T-helper 9 cell (primary cell): Measurements from ENCODE around the gene MSRB3.
"Not testable (repeated sequence)": the region's sequence is repeated elsewhere in the genome, so short reads cannot be mapped to it uniquely, and the experiment has no call there.

Experiments
- DNase-seq: peaks from one replicate; pipeline ENCODE4 v3.0.0-alpha.2; 2020

MSRB3 gene

DNA sequence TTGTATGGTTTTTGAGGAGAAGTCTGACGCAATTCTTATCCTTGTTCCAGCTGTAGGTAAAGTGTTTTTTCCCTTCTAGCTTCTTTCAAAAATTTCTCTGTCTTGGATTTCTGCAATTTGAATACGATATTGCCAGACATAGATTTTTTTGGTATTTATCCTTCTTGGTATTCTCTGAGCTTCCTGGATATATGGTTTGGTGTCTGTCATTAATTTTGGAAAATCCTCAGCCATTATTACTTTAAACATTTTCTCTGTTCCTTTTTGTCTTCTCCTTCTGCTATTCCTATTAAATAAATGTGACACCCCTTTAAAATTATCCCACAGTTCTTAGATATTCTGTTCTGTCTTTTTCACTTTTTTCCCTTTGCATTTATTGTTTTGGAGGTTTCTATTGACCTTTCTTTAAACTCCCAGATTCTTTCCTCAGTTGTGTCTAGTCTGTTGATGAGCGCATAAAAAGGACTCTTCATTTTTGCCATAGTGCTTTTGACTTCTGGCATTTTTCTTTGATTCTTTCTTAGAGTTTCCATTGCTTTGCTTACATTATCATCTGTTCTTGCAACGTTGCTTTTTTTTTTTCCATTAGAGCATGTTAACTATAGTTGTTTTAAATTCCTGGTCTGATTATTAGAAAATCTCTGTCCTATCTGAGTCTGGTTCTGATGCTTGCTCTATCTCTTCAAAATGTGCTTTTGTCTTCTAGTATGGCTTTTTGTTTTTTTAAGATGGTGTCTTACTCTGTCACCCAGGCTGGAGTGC lies 129.1 kb downstream of the MSRB3 start:
- no peak for DNase-seq

DNA sequence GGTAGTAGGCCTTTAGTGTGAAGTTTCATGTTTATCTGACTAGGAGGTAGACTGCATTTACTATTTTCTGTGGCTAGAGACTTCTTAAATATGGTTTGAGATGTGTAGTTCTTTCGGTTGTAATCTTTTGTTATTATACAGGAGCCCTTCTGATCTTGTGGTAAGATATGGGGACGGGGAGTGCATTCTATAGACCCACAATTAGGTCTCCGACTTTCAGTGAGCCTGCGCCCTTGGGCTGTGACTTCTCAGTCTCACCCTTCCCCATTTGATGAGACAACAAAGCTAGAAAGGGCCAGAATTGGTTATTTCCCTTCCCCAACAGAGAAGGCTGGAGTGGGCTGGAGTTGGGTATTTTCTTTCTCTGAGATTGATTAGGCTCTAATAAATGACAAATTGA lies 130.0 kb downstream of the MSRB3 start:
- DNase-seq: no peak

DNA sequence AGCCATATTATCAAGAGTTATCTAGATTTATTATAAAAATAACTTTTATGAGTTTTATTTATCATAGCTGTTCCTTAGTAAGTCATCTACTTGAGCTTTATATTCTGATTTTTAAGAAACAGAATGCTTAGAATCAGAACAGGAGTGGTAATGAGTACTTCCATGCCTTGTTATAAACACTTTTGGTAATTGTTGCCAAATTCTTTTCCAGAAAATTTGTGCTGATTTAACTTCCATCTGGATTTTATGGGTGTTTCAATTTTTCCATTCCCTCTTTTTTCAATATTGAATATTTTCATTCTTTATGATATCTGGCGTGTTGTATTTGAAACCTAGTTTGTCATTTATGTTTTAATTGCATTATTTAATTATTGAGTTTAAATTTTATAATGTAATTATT lies 131.2 kb downstream of the MSRB3 start:
- DNase-seq: no peak

DNA sequence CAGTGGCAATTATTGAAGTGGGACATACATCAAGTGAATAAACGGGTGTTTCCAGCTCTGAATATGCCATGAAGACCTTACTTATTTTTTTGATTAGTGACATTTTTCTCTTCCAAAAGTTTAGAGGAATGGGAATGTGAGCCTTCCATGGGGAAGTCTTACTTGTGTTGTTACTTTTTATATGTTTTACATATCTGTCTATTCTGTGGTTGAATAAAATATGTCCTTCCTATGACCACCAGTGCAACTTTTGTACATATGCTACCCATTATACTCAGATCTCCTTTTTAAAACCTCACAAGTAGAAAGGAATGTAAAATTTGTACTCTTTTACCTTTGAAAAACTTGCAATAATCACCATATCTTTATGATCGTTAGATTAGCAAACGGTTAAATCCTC lies 132.7 kb downstream of the MSRB3 start:
- DNase-seq: no peak

DNA sequence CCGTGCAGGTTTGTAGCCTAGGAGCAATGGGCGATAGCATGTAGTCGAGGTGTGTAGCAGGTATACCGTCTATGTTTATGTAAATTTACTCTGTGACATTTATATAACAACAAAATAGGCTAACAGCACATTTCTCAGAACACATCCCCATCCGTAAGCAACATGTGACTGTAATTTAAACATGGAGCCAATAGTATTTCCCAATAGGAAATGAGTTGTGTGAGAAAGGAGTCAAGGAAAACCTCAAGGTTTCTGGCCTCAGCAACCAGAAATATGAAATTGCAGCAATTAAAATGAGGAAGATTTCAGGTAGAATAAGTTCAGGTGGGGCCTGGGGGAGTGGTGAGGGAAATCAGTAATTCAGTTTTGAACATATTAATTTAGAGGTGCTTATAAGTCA lies 136.0 kb downstream of the MSRB3 start:
- DNase-seq: no peak

DNA sequence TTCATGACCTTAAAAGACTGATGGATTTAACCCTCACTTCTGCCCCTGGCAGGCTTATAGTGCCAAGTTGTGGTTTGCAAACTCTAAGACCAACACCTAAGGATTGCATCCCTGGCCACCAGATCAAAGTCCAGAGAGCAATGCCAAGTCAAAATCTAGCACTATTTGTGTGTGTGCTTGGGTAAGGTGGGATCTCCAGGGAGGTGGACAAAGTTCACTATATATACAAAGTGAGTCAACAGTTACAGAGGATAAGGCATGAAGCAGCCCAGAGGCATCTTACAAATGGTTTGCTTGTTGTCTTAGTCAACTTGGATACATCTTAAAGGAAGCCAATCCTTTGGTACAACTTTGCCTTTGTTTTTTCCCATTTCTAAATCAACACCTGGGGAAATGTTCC lies 137.3 kb downstream of the MSRB3 start:
- no peak for DNase-seq

DNA sequence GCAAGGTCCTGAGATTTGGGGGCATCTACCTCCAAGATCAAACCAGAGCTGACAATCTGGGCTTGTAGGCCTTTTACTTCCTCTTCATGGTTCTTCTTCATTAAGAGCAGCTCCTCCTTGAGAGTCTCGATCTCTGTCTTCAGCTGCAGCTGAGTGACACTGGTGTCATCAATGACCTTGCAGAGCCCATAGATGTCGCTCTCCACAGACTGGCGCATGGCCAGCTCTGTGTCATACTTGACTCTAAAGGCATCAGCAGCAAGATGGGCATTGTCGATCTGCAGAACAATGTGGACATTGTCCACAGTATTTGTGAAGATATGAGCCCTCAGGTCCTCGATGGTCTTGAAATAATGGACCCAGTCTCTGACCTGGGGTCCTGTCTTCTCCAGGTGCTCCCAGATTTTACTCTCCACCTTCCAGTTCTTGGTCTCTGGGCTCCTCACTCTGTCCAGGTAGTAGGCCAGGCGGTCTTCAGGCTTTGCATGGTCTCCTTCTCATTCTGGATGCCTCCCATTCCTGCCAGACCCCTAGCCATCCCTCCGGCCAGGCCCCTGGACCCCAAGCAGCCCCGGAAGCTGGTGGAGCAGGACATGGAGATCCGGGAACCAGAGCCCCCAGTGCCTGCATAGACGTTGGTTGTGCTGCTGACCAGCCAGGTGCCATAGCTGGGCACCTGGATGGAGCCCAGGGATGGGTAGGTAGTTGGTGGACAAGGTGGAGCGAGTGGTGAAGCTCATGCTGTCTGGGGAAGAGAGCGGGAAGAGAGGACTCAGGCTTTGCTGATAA lies 141.0 kb downstream of the MSRB3 start:
- DNase-seq: no peak

DNA sequence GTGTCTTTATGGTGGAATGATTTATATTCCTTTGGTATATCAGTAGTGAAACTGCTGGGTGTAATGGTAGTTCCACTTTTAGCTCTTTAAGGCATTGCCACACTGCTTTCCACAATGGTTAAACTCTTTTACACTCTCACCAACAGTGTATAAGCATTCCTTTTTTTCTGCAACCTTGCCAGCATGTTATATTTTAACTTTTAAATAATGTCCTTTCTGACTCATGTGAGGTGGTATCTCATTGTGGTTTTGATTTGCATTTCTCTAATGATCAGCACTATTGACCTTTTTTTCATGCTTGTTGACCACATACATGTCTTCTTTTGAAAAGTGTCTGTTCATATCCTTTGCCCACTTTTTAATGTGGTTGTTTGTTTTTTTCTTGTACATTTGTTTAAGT lies 142.5 kb downstream of the MSRB3 start:
- DNase-seq: no peak

DNA sequence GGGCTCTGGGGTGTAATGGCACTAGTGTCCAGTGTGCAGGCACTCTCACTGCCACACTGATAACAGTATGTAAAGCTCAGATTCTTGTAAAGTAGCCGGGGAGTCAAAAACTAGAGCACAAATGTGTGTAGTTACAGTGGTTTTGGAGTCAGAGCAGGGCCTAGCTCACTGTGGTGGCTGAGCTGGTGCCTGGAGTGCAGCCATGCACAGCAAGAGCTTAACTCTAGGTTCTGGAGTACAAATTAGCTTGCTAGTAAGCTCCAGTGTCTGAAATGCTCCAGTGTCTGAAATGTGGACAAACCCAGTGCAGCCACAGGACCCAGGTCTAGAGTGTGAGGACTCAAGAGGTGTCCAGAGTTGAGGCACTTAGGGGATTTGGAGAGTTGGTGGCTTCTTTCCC lies 149.2 kb downstream of the MSRB3 start:
- DNase-seq: no peak

DNA sequence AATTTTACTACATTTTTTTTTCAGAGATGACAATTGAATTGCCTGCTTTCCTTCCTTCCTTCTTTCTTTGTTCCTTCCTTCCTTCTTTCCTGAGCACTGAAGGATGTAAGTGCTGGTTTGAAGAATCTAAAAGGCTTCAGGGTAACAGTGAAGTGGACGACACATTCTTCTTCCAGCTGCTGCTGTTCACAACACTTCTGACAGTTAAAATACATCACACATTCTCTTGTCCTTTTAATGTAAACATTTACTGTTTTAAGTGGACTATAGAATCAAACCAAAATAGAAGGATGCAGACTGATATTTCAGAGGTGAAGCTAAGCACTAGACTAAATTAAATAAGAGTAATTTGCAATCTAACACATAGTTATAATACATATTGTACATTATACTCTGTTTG lies 151.5 kb downstream of the MSRB3 start:
- DNase-seq: no peak

DNA sequence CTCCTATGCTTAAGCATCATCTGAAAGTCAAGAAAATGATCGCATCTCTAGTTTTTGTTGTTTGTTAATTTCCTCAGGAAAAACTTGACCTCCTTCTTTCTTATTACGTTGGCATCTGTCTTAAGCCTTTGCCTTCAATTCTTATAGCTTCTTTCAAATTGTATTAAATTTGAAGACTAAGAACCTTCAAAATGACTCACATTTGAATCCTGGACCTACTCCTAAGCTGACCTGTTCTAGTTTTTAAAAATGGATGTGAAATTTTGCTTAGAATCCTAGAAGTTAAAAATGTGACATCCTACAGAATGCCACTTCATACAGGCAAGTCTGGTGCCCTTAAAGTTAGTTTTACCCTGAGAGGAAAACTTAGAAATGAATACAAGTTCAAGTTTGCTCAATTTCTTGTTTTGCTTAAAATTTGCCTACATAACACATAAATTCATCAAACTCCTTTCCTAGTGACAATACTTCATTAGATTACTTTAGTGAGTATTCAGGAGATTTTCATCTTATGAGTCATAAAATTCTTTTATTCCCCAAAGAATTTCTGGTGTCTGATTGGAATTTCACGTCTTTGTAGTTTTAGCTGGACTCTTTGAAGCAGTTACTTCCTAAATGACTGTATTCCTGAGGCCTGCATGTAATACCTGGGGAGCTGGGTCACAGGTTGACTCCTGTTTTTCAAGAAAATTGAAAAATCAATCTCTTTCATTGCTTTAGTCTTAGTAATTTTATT lies 152.3 kb downstream of the MSRB3 start:
- no peak for DNase-seq

DNA sequence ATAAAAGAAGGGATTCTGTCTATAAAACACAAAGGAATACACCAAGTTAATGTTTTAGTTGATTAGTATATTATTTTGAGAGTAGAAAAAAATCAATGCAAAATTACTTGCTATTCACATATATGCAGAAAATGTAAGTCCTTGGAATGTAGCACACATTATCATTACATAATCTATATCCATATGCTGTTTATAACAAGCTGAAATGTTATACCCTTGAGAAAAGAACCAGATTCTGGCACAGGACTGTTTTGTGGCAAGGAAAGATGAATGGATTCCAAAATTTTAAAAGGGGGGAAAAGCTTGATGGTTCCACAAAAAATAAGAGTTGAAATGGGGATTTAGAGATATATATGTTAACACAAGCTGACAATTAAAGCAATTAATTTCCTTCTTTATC lies 153.6 kb downstream of the MSRB3 start:
- DNase-seq: no peak

DNA sequence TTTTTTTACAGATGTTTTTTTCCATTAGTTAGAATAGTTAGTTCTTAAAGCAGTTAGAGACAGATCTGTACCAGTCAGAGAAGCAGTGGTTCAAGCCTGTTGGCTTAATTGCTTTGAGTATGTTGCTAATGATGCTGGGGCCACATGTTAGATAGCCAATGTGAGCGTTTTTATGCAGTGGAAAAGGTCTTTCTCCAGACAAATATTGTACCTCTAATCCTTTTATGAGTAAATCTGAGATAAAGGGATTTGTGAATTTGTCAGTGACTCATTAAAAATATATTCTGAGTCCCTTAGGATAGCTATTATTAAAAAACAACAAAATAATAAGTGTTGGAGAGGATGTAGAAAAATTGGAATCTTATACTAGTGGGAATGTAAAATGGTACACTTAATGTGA lies 154.2 kb downstream of the MSRB3 start:
- DNase-seq: no peak

DNA sequence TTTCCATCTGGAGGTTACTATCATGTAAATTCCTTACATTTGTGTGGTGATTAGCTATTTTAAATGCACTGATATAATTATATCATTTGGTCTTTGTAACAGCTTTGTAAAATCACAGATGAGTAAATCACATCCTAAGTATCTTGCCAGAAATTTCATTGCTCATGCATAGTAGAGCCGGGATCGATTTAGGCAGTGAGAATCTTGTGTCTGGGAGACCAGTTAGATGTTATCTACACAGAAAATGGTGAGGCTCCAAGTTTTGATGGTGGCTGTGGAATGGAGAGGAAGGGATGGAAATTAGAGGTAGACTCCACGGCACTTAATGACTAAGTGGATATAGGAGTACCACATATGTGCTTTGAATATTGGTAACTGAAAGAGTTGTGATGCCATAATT lies 156.3 kb downstream of the MSRB3 start:
- no peak for DNase-seq

DNA sequence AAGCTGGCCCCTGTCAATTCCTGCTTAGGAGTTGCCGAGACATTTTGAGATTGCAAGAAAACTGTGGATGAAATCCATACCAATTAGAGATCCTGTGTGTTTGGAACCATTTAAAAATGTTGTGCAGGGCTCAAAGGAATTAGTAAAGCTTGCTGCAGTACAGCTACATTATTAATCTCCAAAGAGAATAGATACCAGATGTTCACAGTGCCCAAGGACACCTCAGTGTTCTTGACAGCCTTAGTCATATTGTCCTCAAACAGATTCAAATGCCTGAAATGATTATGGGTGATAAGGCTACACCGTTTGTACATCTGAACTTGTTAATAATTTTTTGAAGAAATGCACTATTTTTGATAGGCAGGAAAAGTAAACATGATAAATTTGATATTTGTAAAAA lies 164.6 kb downstream of the MSRB3 start:
- DNase-seq: no peak

DNA sequence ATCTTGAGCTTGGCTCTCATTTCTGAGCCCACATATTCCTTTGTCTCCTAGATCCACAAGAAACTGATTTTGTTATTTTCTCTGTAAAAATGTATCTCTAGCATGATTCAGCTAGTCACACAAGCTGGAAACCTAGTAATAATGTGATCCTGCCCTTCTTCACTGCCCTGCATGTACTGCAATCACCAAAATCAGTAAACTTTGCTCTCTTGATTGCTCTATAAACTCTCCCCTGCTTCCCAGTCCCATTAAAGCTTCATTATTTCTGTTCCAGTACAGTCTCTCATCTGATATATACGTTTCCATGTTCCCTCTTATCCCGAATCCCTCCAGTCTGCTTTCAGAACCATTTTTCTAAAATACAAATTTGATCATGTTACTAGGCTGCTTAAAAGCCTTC lies 166.5 kb downstream of the MSRB3 start:
- DNase-seq: no peak

DNA sequence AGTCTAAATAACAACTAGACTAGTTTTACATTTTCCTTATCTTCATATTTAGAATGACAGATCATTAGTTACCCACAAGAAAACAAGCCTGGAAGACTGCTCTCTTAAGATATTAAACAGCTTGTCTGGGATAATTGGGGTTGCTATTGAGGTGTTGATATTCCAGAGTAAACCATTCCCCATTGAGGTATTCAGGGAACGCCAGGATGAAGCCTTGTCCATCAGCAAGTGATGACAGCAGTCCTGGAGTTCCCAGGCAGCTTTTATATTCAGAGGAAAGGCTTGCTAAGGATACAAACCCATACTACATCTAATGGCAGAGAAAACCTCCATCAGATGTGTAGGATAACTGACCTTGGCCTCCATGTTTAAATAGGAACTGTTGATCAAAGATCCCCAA lies 168.4 kb downstream of the MSRB3 start:
- DNase-seq: no peak

DNA sequence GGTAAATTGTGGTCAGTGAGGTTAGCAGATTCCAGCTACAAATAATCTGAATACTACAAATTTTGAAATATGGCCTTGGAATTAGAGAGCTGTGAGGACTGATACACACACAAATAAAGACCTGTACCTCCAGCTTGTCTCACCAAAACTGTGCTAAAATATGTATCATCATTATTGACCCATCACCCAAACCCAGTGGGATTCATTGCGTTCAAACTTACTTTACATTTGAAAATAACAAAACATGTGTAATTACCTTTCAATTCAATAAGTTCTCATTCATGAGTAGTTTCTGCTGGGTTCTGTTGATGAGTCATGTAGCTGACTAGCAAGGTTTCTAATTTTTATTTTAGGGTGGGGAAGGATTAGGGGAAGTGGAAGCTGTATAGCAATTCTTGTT lies 170.9 kb downstream of the MSRB3 start:
- no peak for DNase-seq

DNA sequence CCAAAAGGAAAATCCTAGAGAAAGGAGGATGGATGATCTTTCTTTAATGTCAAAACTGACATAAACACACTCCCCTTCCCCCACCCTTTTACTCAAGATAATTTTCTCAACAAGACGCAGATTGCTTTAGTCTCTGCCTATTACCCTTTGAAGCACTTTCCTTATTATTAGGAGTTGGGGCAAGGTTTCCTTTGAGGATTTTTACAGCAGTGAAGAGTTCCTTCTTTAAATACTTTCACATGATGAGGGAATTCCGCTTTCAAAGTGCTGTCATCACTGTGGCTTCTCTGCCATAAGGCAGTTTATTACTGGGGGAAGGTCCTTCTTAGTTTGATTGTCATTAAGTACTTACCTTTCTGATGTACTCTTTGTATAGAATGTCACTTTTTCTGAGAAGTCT lies 172.1 kb downstream of the MSRB3 start:
- DNase-seq: no peak

DNA sequence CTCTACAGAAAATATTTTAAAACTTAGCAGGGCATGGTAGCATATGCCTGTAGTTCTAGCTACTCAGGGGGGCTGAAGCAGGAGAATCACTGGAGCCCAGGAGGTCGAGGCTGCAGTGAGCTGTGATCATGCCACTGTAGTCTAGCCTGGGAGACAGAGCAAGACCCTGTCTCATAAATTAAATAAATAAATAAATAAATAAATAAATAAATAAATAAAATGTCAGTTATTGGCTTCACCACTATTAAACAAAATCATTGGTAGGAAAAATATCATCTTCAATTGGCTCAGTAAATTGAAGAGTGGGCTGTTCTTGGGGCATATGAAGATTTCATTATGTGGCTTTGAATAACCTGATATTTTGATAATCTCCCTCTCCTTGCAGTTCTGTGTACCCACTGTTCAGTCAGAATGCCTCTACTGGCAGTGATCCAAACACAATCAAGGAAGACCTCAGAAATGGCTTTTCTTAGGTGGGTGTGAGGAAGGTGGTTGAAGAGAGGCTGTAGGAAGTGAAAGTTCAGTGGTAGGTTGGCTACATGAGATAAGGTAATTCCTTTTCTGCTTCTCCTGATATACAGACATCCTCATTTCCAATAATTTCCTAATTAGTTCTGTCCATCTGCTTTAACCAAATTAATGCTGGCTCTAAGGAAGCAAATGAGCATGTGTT lies 175.8 kb downstream of the MSRB3 start:
- DNase-seq: no peak

DNA sequence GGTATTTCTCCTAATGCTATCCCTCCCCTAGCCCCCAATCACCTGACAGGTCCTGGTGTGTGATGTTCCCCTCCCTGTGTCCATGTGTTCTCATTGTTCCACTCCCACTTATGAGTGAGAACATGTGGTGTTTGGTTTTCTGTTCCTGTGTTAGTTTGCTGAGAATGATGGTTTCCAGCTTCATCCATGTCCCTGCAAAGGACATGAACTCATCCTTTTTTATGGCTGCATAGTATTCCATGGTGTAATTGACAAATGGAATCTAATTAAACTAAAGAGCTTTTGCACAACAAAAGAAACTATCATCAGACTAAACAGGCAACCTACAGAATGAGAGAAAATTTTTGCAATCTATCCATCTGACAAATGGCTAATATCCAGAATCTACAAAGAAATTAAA lies 178.9 kb downstream of the MSRB3 start:
- DNase-seq: not testable (repeated sequence)

DNA sequence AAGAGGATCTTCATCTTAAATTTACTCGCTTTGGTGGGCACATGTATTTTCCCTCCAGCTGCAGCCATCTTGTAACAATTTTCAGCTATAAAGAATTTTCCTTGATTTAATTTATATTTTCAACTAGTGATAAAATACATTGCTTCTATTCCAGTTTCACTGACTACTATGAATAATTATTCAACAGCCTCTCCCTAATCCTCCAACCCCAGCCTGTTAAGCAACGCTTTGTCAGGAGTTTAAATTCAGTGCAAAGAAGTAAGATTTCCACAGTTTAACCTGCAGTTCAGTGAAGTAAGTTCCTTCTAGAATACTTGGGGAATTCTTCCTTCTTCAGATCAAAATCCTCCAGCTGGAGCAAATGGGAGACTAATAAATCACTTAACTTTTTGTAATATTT lies 180.2 kb downstream of the MSRB3 start:
- no peak for DNase-seq

DNA sequence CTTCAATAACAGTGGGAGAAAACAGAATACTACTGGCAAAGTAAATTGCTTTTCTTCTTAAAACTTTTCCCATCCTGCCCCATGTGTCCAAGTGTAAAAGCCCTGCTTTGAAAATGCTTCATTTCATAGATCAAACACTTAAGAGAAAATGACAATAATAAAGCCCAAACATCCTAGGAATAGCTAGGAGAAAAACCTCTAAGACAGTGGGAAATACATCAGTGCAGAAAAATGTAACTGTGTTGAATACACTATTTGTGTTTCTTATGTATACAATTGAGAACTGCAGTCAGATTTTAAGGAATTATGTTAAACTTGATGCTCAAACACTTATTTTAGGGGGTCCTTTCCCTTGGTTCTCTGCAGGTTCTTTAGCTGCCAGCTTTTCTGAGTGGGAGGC lies 181.1 kb downstream of the MSRB3 start:
- DNase-seq: no peak
